Measurements from ENCODE around the gene EIF3K.

The EIF3K gene

GRCh38 chr19:38665219-38665931 is 46.4 kb downstream of the EIF3K start:
- ATAC-seq (ENCODE audit: low read depth): no peak
- Histone ChIP-seq H3K9me3 (ENCODE audit: severe bottlenecking) (no peaks in the 10 kb centered on the region), H3K4me3 (ENCODE audit: severe bottlenecking) (no peak overlapping the region), H3K27me3 (ENCODE audit: insufficient read depth, poor library complexity, severe bottlenecking) (no peaks in the 10 kb centered on the region), H3K27ac (ENCODE audit: poor library complexity, severe bottlenecking) (peak overlapping the region; percentile 100), H3K36me3 (ENCODE audit: low read depth) (peaks cover 95% of the 10 kb centered on the region), H3K4me1 (ENCODE audit: insufficient read depth, poor library complexity, severe bottlenecking) (peaks cover 91% of the 10 kb centered on the region)
- TF ChIP-seq, protein P1, sequence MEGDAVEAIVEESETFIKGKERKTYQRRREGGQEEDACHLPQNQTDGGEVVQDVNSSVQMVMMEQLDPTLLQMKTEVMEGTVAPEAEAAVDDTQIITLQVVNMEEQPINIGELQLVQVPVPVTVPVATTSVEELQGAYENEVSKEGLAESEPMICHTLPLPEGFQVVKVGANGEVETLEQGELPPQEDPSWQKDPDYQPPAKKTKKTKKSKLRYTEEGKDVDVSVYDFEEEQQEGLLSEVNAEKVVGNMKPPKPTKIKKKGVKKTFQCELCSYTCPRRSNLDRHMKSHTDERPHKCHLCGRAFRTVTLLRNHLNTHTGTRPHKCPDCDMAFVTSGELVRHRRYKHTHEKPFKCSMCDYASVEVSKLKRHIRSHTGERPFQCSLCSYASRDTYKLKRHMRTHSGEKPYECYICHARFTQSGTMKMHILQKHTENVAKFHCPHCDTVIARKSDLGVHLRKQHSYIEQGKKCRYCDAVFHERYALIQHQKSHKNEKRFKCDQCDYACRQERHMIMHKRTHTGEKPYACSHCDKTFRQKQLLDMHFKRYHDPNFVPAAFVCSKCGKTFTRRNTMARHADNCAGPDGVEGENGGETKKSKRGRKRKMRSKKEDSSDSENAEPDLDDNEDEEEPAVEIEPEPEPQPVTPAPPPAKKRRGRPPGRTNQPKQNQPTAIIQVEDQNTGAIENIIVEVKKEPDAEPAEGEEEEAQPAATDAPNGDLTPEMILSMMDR (IDR thresholded peaks at IDR 0.05; ENCODE audit: poor library complexity, severe bottlenecking): no peak
- DNase-seq (ENCODE audit: low spot score): no peak

DNA sequence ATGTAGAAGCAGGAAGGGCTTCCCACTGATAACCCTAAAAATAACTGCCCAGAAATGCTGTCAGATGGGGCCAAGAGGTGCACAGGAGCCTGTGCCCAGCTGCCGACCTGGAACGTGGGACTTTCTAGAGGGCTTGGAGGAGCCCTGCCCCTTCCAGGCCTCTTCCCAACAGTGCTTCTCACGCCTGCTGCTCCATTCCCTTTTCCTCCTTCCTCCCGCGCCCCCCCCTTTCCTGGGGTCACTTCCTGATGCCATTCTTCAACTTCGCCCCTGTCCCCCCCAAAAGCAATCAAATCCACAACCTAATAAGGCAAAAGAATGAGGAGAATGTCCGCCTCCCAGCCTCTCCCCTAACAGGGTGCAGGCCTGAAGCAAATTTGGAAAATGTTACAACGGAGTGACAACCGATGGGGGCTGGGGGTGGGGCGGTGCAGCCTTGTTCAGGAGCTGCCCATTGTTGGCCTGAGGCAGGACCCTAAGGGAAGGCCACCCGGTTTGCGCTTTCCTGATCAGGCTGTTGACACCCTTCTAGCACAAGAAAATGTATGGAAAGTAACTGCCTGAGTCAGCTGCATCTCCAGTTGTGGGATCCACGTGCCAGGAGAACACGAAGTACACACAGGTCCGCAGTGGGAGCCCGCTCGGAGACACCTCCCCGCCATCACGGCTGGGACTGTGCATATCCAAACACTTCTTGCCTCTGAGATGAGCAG is 47.1 kb downstream of the EIF3K start:
- ATAC-seq (ENCODE audit: low read depth) (peak; percentile 58), DNase-seq (ENCODE audit: low spot score) (peak; percentile 76)
- no peak overlapping the region for H3K4me3 ChIP-seq (ENCODE audit: severe bottlenecking)
- peaks cover 83% of the 10 kb centered on the region for H3K4me1 ChIP-seq (ENCODE audit: insufficient read depth, poor library complexity, severe bottlenecking)
- TF ChIP-seq, protein P1 (IDR thresholded peaks at IDR 0.05; ENCODE audit: poor library complexity, severe bottlenecking): no peak
- peaks cover 91% of the 10 kb centered on the region for H3K36me3 ChIP-seq (ENCODE audit: low read depth)
- peak overlapping the region; percentile 100 for H3K27ac ChIP-seq (ENCODE audit: poor library complexity, severe bottlenecking)
- H3K9me3 ChIP-seq (ENCODE audit: severe bottlenecking): no peaks in the 10 kb centered on the region
- H3K27me3 ChIP-seq (ENCODE audit: insufficient read depth, poor library complexity, severe bottlenecking): no peaks in the 10 kb centered on the region

DNA sequence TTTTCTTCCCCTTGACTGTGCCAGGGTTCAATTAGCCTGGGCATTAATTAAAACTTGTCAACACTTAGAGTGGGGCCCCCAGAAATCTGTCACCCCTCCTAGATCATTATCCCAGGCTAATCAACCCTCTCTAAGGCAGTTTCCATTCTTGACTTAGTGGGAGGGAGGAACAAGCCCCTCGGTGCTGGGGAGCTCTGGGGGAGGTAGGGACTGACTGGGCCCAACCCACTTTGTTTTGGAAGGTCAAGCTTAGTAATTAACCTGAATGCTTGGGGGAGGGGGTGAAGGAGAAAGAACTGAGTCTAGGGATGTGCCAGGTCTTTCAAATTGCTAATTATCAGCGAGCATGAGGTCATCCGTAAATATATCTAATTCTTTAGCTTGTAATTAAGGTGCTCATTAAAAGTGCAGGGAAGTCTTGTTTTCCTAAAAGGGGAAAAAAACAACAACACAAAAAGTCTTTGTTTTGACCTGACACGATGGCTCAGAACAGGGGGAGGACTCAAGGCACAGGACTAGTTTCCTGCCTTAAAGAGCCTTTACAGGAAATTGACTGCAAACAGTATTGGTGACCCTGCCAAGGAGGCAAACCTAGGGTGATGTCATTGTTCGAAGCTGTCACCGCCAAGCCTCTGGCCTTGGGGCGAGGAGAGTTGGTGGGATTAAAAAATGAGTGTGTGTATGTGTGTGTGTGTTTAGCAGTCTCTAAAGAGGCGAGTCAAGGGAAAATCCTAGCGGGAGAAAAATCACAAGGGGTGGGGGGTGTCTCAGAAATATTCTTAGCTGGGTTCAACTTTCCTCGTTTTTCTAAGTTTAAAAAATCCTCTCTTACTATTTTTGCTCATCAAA is 47.9 kb downstream of the EIF3K start:
- ATAC-seq (ENCODE audit: low read depth) (no peak), DNase-seq (ENCODE audit: low spot score) (no peak)
- peak overlapping the region; percentile 100 for H3K27ac ChIP-seq (ENCODE audit: poor library complexity, severe bottlenecking)
- TF ChIP-seq, protein P1 (IDR thresholded peaks at IDR 0.05; ENCODE audit: poor library complexity, severe bottlenecking): no peak
- H3K9me3 ChIP-seq (ENCODE audit: severe bottlenecking): no peaks in the 10 kb centered on the region
- no peaks in the 10 kb centered on the region for H3K27me3 ChIP-seq (ENCODE audit: insufficient read depth, poor library complexity, severe bottlenecking)
- H3K36me3 ChIP-seq (ENCODE audit: low read depth): peaks cover 91% of the 10 kb centered on the region
- no peak overlapping the region for H3K4me3 ChIP-seq (ENCODE audit: severe bottlenecking)
- peaks cover 76% of the 10 kb centered on the region for H3K4me1 ChIP-seq (ENCODE audit: insufficient read depth, poor library complexity, severe bottlenecking)

DNA sequence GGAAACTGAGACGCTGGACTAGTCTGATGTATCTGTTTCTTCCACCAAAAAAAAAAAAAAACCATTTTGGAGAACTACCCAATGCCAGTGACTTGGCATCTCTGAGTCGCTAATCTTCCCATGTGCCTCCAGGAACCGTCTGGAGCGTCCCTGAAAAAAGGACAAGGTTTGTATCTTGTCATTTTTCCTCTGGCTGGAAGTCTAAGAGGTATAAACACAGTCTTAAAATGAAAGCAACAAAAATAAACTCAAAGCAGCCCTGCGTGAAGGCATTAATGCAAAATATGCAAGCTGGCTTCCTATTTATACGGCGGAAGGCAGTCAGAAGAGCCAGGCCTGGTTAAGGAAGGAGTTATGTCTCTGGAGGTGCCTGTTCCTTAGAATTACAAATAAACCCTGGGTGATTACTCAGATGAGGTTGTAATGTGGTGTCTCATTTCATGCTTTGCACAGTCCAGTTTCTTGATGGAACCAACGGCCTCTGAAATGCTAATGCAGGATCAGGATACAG is 48.7 kb downstream of the EIF3K start:
- TF ChIP-seq, protein P1 (IDR thresholded peaks at IDR 0.05; ENCODE audit: poor library complexity, severe bottlenecking): no peak
- Histone ChIP-seq H3K4me3 (ENCODE audit: severe bottlenecking) (no peak overlapping the region), H3K4me1 (ENCODE audit: insufficient read depth, poor library complexity, severe bottlenecking) (peaks cover 71% of the 10 kb centered on the region), H3K36me3 (ENCODE audit: low read depth) (peaks cover 87% of the 10 kb centered on the region), H3K27me3 (ENCODE audit: insufficient read depth, poor library complexity, severe bottlenecking) (no peaks in the 10 kb centered on the region), H3K27ac (ENCODE audit: poor library complexity, severe bottlenecking) (peak overlapping the region; percentile 100), H3K9me3 (ENCODE audit: severe bottlenecking) (no peaks in the 10 kb centered on the region)
- no peak for DNase-seq (ENCODE audit: low spot score)
- no peak for ATAC-seq (ENCODE audit: low read depth)

Data from RWPE2 (cell line).